GM19467 (cell line): Measurements from ENCODE around the gene FBXL19.

Experiments used
- ATAC-seq: cut with Tn5 transposase; IDR thresholded peaks from one replicate; pipeline ENCODE4 v1.9.1; 2021; ENCODE audit warnings: mild to moderate bottlenecking, moderate library complexity; ENCODE audit not compliant: unreplicated experiment

The FBXL19 gene

DNA sequence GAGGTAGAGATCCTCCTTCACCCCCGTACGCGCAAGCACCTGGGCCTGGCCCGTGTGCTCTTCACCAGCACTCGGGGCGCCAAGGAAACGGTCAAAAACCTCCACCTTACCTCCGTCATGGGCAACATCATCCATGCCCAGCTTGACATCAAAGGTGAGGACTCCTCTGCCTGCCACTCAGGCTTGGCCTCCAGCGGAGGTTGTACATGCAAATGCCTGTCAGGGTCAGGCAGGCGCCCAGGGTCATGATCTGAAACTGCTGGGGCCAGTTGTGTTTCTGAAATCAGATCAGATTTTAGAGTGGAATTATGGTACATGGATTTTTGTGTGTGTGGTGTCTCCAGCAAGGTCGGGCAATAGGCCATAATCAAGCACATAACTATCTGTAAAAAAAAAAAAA is 38.0 kb downstream of the FBXL19 start:
- ATAC-seq, result no peak

- no peak for ATAC-seq
Observed at GRCh38 chr16:30963925-30964511, 40.6 kb downstream of the FBXL19 start.

DNA sequence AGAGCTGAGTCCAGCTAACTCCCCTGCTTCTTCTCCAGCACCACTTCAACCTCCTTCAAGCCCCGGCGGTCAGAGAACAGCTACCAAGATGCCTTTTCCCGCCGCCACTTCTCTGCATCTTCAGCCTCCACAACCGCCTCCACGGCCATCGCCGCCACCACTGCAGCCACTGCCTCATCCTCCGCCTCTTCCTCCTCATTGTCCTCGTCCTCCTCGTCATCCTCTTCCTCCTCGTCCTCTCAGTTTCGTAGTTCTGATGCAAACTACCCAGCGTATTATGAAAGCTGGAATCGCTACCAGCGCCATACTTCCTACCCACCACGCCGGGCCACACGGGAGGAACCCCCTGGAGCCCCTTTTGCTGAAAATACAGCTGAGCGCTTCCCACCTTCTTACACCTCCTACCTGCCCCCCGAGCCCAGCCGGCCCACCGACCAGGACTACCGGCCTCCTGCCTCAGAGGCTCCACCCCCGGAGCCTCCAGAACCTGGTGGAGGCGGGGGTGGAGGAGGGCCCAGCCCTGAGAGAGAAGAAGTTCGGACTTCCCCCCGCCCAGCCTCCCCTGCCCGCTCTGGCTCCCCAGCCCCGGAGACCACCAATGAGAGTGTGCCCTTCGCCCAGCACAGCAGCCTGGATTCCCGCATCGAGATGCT is 41.3 kb downstream of the FBXL19 start:
- ATAC-seq, result no peak

GRCh38 chr16:30965436-30965835 is 42.1 kb downstream of the FBXL19 start:
- no peak for ATAC-seq

DNA sequence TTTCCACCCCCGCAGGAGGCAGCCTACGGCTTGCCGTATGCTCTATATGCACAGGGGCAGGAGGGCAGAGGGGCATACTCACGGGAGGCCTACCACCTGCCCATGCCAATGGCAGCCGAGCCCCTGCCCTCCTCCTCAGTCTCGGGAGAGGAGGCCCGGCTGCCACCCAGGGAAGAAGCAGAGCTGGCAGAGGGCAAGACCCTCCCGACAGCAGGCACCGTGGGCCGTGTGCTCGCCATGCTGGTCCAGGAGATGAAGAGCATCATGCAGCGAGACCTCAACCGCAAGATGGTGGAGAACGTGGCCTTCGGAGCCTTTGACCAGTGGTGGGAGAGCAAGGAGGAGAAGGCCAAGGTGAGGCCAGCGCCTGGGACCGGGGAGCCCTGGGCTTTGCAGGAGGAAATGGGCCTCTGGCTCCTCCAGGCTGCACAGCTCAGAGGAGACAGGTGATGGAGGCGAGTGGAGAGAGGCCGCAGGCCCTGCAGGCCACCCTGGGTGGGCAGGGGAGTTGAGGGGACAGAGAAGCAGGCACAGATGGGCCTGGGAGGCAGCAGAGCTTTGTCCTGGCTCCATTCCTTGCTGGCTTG is 42.8 kb downstream of the FBXL19 start:
- no peak for ATAC-seq

- no peak for ATAC-seq
Observed at GRCh38 chr16:30967795-30968194, 44.4 kb downstream of the FBXL19 start.

DNA sequence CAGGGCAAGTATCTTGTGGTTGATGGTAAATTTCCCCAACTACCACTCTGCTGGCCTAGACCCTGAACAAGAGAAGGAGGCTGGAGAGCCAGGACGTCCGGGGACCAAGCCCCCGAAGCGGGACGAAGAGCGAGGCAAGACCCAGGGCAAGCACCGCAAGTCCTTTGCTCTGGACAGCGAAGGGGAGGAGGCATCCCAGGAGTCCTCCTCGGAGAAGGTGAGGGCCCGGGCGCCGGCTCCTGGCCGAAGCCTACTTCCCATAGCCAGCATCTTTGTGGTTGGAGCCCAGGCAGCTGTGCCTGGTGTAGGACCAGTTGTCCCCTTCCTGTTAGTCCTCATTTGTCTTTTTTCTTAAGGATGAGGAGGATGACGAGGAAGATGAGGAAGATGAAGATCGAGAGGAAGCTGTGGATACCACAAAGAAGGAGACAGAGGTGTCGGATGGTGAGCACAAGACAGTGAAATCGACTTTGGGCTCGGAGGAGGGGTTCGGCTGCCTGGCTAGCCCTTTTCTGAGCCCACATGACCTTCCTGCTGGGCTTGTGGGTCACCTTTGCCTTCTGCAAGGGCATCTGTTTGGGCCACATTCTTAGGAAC is 46.0 kb downstream of the FBXL19 start:
- no peak for ATAC-seq

DNA sequence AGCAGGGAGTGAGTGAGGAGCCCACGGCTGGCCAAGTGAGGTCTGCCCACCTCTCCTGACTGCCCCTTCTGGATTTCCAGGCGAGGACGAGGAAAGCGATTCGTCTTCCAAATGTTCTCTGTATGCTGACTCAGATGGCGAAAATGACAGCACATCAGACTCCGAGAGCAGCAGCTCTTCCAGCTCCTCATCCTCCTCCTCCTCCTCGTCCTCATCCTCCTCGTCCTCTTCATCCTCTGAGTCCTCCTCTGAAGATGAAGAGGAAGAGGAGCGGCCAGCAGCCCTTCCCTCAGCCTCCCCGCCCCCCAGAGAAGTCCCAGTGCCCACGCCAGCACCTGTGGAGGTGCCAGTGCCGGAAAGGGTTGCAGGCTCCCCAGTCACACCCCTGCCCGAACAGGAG is 47.9 kb downstream of the FBXL19 start:
- ATAC-seq, result no peak

DNA sequence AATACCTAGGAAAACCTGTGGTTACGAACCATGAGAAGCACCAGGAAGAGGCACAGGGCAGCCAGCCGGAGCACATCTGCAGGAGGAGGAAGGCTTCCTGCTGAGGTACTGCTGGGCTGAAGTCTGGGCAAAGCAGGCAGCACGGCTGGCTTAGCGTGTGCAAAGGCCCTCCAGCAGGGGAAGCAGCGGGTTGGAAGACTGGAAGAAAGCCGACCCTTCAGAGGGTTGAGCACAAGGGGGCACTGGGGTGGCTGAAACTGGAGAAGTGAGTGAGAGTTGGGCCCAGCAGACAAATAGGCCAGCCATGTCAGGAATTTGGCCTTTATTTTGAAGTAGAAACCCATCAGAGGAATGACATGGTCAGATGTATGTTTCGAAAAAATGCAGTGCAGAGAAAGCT is 49.5 kb downstream of the FBXL19 start:
- no peak for ATAC-seq

DNA sequence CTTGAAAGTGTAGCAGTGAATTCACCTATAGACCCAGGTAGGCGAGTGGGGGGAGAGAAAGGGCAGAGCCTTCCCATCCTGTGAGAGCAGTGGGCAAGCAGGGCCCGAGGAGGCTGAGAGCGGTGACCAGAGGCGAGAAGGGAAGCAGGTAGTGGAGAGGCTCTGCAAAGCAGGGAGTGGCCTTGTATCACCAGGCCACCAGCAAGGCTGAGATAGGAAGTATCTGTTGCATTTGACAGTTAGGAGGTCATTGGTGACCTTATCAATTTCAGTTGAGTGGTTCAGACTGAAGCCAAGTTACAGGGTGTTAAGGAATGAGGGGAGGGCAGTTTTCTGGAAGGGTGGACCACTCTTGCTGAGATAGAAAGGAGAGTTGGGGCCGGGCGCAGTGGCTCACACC is 51.0 kb downstream of the FBXL19 start:
- no peak for ATAC-seq

GRCh38 chr16:30976486-30976885 is 53.1 kb downstream of the FBXL19 start:
- no peak for ATAC-seq

DNA sequence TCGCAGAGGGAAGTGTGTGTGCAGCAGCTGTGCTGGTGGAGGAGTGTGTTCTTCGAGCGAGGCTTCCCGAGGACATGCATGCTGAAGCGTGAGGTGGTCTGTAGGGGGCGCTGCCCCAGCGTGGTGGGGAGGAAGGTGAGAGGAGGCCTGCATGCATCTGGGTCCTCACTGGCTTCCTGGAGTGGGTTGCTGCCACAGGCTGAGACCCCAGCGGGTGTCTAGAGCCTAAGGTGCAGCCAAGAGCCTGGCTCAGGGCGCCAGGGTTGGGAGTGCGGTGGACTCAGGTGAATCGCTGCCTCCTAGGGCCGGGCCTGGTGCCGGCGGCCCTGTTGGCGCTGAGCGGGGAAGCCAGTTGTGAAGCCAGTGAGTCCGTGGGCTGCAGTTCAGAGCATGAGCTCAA is 54.1 kb downstream of the FBXL19 start:
- no peak for ATAC-seq

DNA sequence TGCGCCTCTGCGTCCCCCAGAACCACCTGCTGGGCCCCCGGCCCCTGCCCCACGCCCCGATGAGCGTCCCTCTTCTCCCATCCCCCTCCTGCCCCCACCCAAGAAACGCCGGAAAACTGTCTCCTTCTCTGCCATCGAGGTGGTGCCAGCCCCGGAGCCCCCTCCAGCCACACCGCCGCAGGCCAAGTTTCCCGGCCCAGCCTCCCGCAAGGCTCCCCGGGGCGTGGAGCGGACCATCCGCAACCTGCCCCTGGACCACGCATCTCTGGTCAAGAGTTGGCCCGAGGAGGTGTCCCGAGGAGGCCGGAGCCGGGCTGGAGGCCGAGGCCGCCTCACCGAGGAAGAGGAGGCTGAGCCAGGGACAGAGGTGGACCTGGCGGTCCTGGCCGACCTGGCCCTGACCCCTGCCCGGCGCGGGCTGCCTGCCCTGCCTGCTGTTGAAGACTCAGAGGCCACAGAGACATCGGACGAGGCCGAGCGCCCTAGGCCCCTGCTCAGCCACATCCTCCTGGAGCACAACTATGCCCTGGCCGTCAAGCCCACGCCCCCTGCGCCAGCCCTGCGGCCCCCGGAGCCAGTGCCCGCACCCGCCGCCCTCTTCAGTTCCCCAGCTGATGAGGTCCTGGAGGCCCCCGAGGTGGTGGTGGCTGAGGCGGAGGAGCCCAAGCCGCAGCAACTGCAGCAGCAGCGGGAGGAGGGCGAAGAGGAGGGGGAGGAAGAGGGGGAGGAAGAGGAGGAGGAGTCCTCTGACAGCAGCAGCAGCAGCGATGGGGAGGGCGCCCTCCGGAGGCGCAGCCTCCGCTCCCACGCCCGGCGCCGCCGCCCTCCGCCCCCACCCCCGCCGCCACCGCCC is 56.0 kb downstream of the FBXL19 start:
- no peak for ATAC-seq

DNA sequence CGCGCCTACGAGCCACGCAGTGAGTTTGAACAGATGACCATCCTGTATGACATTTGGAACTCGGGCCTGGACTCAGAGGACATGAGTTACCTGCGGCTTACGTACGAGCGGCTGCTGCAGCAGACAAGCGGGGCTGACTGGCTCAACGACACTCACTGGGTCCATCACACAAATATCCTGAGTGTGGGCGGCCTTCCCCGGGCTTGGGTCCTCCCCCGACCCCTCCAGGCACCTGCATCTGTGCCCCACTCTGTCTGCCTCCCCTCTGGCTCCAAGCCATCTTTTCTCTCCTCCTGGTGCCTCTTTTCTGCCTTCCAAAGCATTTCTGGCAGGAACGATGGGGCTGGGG is 56.6 kb downstream of the FBXL19 start:
- no peak for ATAC-seq

GRCh38 chr16:30980434-30980833 is 57.1 kb downstream of the FBXL19 start:
- ATAC-seq, result no peak

- no peak for ATAC-seq
Observed at GRCh38 chr16:30980959-30981358, 57.6 kb downstream of the FBXL19 start.

- no peak for ATAC-seq
Observed at GRCh38 chr16:30982548-30983288, 59.3 kb downstream of the FBXL19 start.

GRCh38 chr16:30983289-30983889 is 60.0 kb downstream of the FBXL19 start:
- ATAC-seq, result no peak

DNA sequence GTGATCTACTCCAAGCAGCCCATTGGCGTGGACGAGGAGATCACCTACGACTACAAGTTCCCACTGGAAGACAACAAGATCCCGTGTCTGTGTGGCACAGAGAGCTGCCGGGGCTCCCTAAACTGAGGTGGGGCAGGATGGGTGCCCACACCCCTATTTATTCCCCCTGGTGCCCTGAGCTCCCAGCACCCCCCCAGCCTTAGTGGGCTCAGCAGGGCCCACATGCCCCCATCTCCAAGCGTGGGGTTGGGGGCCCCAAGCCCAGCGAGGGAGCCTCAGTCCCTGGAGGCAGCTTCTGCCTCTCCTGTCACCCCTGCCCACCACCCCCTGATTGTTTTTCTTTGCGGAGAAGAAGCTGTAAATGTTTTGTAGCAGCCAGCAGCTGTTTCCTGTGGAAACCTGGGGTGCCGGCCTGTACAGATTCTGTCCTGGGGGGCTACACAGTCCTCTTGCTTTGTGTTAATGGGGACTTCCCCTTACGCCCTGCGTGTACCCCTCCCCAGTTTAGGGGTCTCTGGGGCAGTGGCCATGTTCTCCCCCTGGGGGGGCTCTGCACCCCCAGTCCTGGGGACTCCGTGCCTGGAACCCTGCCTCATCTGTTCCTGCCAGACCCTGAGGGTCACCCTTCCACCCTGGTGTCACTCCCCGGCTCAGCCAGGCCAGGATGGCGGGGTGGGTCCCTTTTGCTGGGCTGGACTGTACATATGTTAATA is 60.7 kb downstream of the FBXL19 start:
- ATAC-seq, result no peak
